ENCODE data around the gene SYTL5. TPM values are rescaled to one million over a fixed set of nuclear protein-coding genes. Genes with fewer than 3 reads are reported as not detected.

Gene SYTL5
- total RNA-seq, 1 donor from 2014 or later = 1.7 TPM

- peaks cover 3% of the 10 kb centered on the region for H3K4me1 Mint-ChIP-seq
- no peaks in the 10 kb centered on the region for H3K9me3 Mint-ChIP-seq
- Histone ChIP-seq H3K4me2 (no peak overlapping the region), H2AFZ (replicated peaks) (no peak overlapping the region), H3K27me3 (no peaks in the 10 kb centered on the region), H3K4me1 (no peaks in the 10 kb centered on the region), H3F3A (ENCODE audit: low read depth) (no peaks in the 10 kb centered on the region), H3K27ac (no peak overlapping the region), H4K20me1 (ENCODE audit: low read depth) (no peaks in the 10 kb centered on the region), H3K9ac (no peak overlapping the region), H3K4me3 (no peak overlapping the region), H3K36me3 (no peaks in the 10 kb centered on the region), H3K9me3 (ENCODE audit: low read depth) (no peaks in the 10 kb centered on the region), H3K79me2 (ENCODE audit: low read depth) (no peaks in the 10 kb centered on the region)
- no peak overlapping the region for H3K4me3 Mint-ChIP-seq
- H3K36me3 Mint-ChIP-seq = no peaks in the 10 kb centered on the region
- H3K27ac Mint-ChIP-seq = no peak overlapping the region
- peaks cover 4% of the 10 kb centered on the region for H3K27me3 Mint-ChIP-seq (ENCODE audit: insufficient read depth, low read depth)
- DNase-seq (ENCODE audit: low spot score) = no peak
- TF ChIP-seq EZH2 (IDR thresholded peaks at IDR 0.05) (no peak), EZH2phosphoT487 (IDR thresholded peaks at IDR 0.05) (no peak), CTCF (IDR thresholded peaks at IDR 0.05) (no peak)
Observed at GRCh38 chrX:37997096-37997495, 9.3 kb upstream of the SYTL5 start.

GRCh38 chrX:37998586-37999262, 7.6 kb upstream of the SYTL5 start:
- Mint-ChIP-seq H3K4me1 (no peaks in the 10 kb centered on the region), H3K9me3 (peaks cover under 1% of the 10 kb centered on the region), H3K4me3 (no peak overlapping the region), H3K27me3 (ENCODE audit: insufficient read depth, low read depth) (peaks cover 4% of the 10 kb centered on the region), H3K36me3 (no peaks in the 10 kb centered on the region), H3K27ac (no peak overlapping the region)
- no peak overlapping the region for H3K4me2 ChIP-seq
- H3K9ac ChIP-seq = no peak overlapping the region
- H3K36me3 ChIP-seq = no peaks in the 10 kb centered on the region
- no peaks in the 10 kb centered on the region for H3K27me3 ChIP-seq
- H3K9me3 ChIP-seq (ENCODE audit: low read depth) = peaks cover 3% of the 10 kb centered on the region
- no peaks in the 10 kb centered on the region for H3F3A ChIP-seq (ENCODE audit: low read depth)
- no peak for TF ChIP-seq EZH2 (IDR thresholded peaks at IDR 0.05)
- no peak for TF ChIP-seq EZH2phosphoT487 (IDR thresholded peaks at IDR 0.05)
- TF ChIP-seq CTCF (IDR thresholded peaks at IDR 0.05) = no peak
- no peaks in the 10 kb centered on the region for H3K4me1 ChIP-seq
- H4K20me1 ChIP-seq (ENCODE audit: low read depth) = no peaks in the 10 kb centered on the region
- no peak overlapping the region for H3K4me3 ChIP-seq
- no peak overlapping the region for H2AFZ ChIP-seq (replicated peaks)
- no peaks in the 10 kb centered on the region for H3K79me2 ChIP-seq (ENCODE audit: low read depth)
- H3K27ac ChIP-seq = no peak overlapping the region
- DNase-seq (ENCODE audit: low spot score) = no peak

- Histone ChIP-seq H3K9ac (no peak overlapping the region), H3K4me2 (no peak overlapping the region), H3K4me3 (no peak overlapping the region), H3K27me3 (no peaks in the 10 kb centered on the region), H3K79me2 (ENCODE audit: low read depth) (no peaks in the 10 kb centered on the region), H3K27ac (no peak overlapping the region), H3F3A (ENCODE audit: low read depth) (no peaks in the 10 kb centered on the region), H4K20me1 (ENCODE audit: low read depth) (no peaks in the 10 kb centered on the region), H3K36me3 (no peaks in the 10 kb centered on the region), H3K9me3 (ENCODE audit: low read depth) (peaks cover 4% of the 10 kb centered on the region), H3K4me1 (no peaks in the 10 kb centered on the region), H2AFZ (replicated peaks) (no peak overlapping the region)
- no peak overlapping the region for H3K4me3 Mint-ChIP-seq
- no peak for DNase-seq (ENCODE audit: low spot score)
- H3K9me3 Mint-ChIP-seq = peaks cover 6% of the 10 kb centered on the region
- H3K4me1 Mint-ChIP-seq = no peaks in the 10 kb centered on the region
- TF ChIP-seq CTCF (IDR thresholded peaks at IDR 0.05) (no peak), EZH2phosphoT487 (IDR thresholded peaks at IDR 0.05) (no peak), EZH2 (IDR thresholded peaks at IDR 0.05) (no peak)
- H3K27me3 Mint-ChIP-seq (ENCODE audit: insufficient read depth, low read depth) = peaks cover 4% of the 10 kb centered on the region
- no peaks in the 10 kb centered on the region for H3K36me3 Mint-ChIP-seq
- H3K27ac Mint-ChIP-seq = no peak overlapping the region
Observed at GRCh38 chrX:38000706-38001105, 5.6 kb upstream of the SYTL5 start.

All from neural progenitor cell (in vitro differentiated cells).